IMR-90 (cell line): ENCODE data around the gene TSPEAR. TPM values are rescaled to one million over a fixed set of nuclear protein-coding genes. Genes with fewer than 3 reads are reported as not detected.

Experiments used
- ATAC-seq: fragments of 200-7000 bp; cut with Tn5 transposase; 2 replicates; pipeline ENCODE4 v1.9.1; 2020; ENCODE audit warnings: low read depth, mild to moderate bottlenecking, moderate library complexity
- BruUV-seq: library from RNA; stranded (reverse); fragments of 400-500 nt; replicated peaks from 2 replicates; lab custom pipeline; 2021; lab: Mats Ljungman, UMichigan
- CTCF ChIA-PET: fragments of 300-600 bp; formaldehyde crosslinking; extraction: SDS; loops from one replicate; lab custom pipeline; 2021; ENCODE audit warnings: antibody characterized with exemption; lab: Yijun Ruan, JAX
- POLR2A ChIA-PET: fragments of 300-600 bp; sonication (Branson Sonifier 250); formaldehyde crosslinking; loops from one replicate; lab custom pipeline; 2022; ENCODE audit warnings: antibody characterized with exemption; ENCODE audit not compliant: unreplicated experiment; lab: Charles Lee
- DNase-seq: peaks from one replicate; pipeline ENCODE4 v3.0.0; 2013
- H2AFZ ChIP-seq: replicated peaks from 2 replicates; pipeline ENCODE3; 2013; ENCODE audit warnings: low read length, mild to moderate bottlenecking; ENCODE audit not compliant: poor library complexity
- H2AK5ac ChIP-seq: 2 replicates; pipeline ENCODE4 v1.6.1; 2013; ENCODE audit warnings: low read depth, low read length, inconsistent platforms
- H2AK9ac ChIP-seq: replicated peaks from 2 replicates; pipeline ENCODE3; 2013; ENCODE audit warnings: mild to moderate bottlenecking, low read depth, low read length, moderate library complexity; ENCODE audit not compliant: poor library complexity
- H2BK120ac ChIP-seq: 2 replicates; pipeline ENCODE4 v1.6.1; 2013; ENCODE audit warnings: low read depth, low read length, inconsistent platforms
- H2BK15ac ChIP-seq: 3 replicates; pipeline ENCODE4 v1.6.1; 2013; ENCODE audit warnings: low read depth, low read length, inconsistent platforms
- H2BK20ac ChIP-seq: 2 replicates; pipeline ENCODE4 v1.6.1; 2013; ENCODE audit warnings: low read depth, mild to moderate bottlenecking, inconsistent platforms, low read length, moderate library complexity
- H2BK5ac ChIP-seq: 2 replicates; pipeline ENCODE4 v1.6.1; 2013; ENCODE audit warnings: mild to moderate bottlenecking, low read depth, low read length, inconsistent platforms; ENCODE audit not compliant: poor library complexity, severe bottlenecking
- H3K14ac ChIP-seq: replicated peaks from 2 replicates; pipeline ENCODE4 v1.6.1; 2013; ENCODE audit warnings: low read depth, low read length, inconsistent platforms
- H3K18ac ChIP-seq: 2 replicates; pipeline ENCODE4 v1.6.1; 2013; ENCODE audit warnings: low read depth, low read length, control low read depth
- H3K23ac ChIP-seq: 2 replicates; pipeline ENCODE4 v1.6.1; 2013; ENCODE audit warnings: low read depth, low read length, inconsistent platforms
- H3K27ac ChIP-seq: 2 replicates; pipeline ENCODE4 v1.5.1; 2013; ENCODE audit warnings: mild to moderate bottlenecking, control low read depth, low read length; ENCODE audit not compliant: insufficient read depth
- H3K27me3 ChIP-seq: 2 replicates; pipeline ENCODE4 v1.6.1; 2013; ENCODE audit warnings: low read length; ENCODE audit not compliant: control insufficient read depth, insufficient read depth
- H3K36me3 ChIP-seq: 2 replicates; pipeline ENCODE4 v1.6.1; 2013; ENCODE audit warnings: low read length, mixed read lengths; ENCODE audit not compliant: control insufficient read depth, insufficient read depth
- H3K4ac ChIP-seq: 2 replicates; pipeline ENCODE4 v1.6.1; 2013; ENCODE audit warnings: low read depth, low read length, inconsistent platforms
- H3K4me1 ChIP-seq: 2 replicates; pipeline ENCODE4 v1.6.1; 2013; ENCODE audit warnings: low read length, mixed read lengths; ENCODE audit not compliant: control insufficient read depth, insufficient read depth
- H3K4me2 ChIP-seq: 2 replicates; pipeline ENCODE4 v1.6.1; 2013; ENCODE audit warnings: low read depth, mild to moderate bottlenecking, control low read depth, low read length, moderate library complexity
- H3K4me3 ChIP-seq: 2 replicates; pipeline ENCODE4 v1.5.1; 2013; ENCODE audit warnings: low read depth, mild to moderate bottlenecking, control low read depth, low read length, moderate library complexity; ENCODE audit not compliant: insufficient read depth
- H3K56ac ChIP-seq: 2 replicates; pipeline ENCODE4 v1.6.1; 2013; ENCODE audit warnings: low read length, inconsistent platforms; ENCODE audit not compliant: insufficient read depth; ENCODE audit errors: extremely low read depth
- H3K79me1 ChIP-seq, 2 experiments: 2 replicates each; pipeline ENCODE4 v1.6.1; 2013; ENCODE audit warnings: low read length in 2 of 2, inconsistent platforms in 1 of 2, low read depth in 1 of 2
- H3K9ac ChIP-seq: 2 replicates; pipeline ENCODE4 v1.6.1; 2013; ENCODE audit warnings: low read depth, low read length, control low read depth
- H3K9me1 ChIP-seq: 2 replicates; pipeline ENCODE4 v1.6.1; 2013; ENCODE audit warnings: low read length, inconsistent platforms; ENCODE audit not compliant: insufficient read depth
- H3K9me3 ChIP-seq: 2 replicates; pipeline ENCODE4 v1.6.1; 2013; ENCODE audit warnings: low read length; ENCODE audit not compliant: control insufficient read depth, insufficient read depth
- H4K20me1 ChIP-seq: 2 replicates; pipeline ENCODE4 v1.6.1; 2013; ENCODE audit warnings: low read length, inconsistent platforms; ENCODE audit not compliant: insufficient read depth
- H4K5ac ChIP-seq: 2 replicates; pipeline ENCODE4 v1.6.1; 2013; ENCODE audit warnings: mild to moderate bottlenecking, low read depth, low read length, control low read depth
- H4K8ac ChIP-seq, 2 experiments: 2 replicates each; pipeline ENCODE4 v1.6.1; 2013; ENCODE audit warnings: low read depth in 2 of 2, low read length in 2 of 2, control low read depth in 1 of 2, inconsistent platforms in 1 of 2
- H4K91ac ChIP-seq: 2 replicates; pipeline ENCODE4 v1.6.1; 2013; ENCODE audit warnings: low read depth, low read length, inconsistent platforms; ENCODE audit not compliant: insufficient read depth
- BHLHE40 ChIP-seq: fragments of 150-350 bp; IDR thresholded peaks from 2 replicates; pipeline ENCODE4 v1.6.1; 2016; ENCODE audit warnings: mild to moderate bottlenecking, low read depth, low read length
- CHD1 ChIP-seq: IDR thresholded peaks from 2 replicates; pipeline ENCODE4 v1.6.1; 2012; ENCODE audit warnings: low read depth, low read length, improper control_type of control experiment
- MAZ ChIP-seq: IDR thresholded peaks from 2 replicates; pipeline ENCODE4 v1.6.1; 2012; ENCODE audit warnings: low read depth, mild to moderate bottlenecking, low read length, improper control_type of control experiment, moderate library complexity, borderline replicate concordance
- POLR2A ChIP-seq: IDR thresholded peaks from 2 replicates; pipeline ENCODE4 v1.6.1; 2012; ENCODE audit warnings: mild to moderate bottlenecking, low read depth, low read length
- RCOR1 ChIP-seq: IDR thresholded peaks from 2 replicates; pipeline ENCODE4 v1.6.1; 2012; ENCODE audit warnings: mild to moderate bottlenecking, low read length, improper control_type of control experiment; ENCODE audit not compliant: insufficient replicate concordance
- RFX5 ChIP-seq: IDR thresholded peaks from 2 replicates; pipeline ENCODE4 v1.8.0; 2012; ENCODE audit warnings: low read depth, mild to moderate bottlenecking, low read length, moderate library complexity
- SMC3 ChIP-seq: fragments of 150-350 bp; IDR thresholded peaks from 2 replicates; pipeline ENCODE4 v1.6.1; 2016; ENCODE audit warnings: low read depth, mild to moderate bottlenecking, antibody characterized with exemption, low read length, moderate library complexity
- WGBS, 2 experiments: methylation state at CpG; one replicate each; pipeline versions ENCODE4 v1.1.5 to v1.1.7; 2013; ENCODE audit warnings: missing lambda C conversion rate in 2 of 2; ENCODE audit not compliant: insufficient read length in 1 of 2; ENCODE audit errors: extremely low coverage in 2 of 2; 5-methylcytosine and 5-hydroxymethylcytosine counted together
- dilution Hi-C: fragments of 300-500 bp; cut with HindIII; formaldehyde crosslinking; loops from one replicate; pipeline ENCODE4 v1.14.3; 2018; ENCODE audit warnings: low sequenced_read_pairs; ENCODE audit not compliant: unreplicated experiment
- in situ Hi-C: fragments of 300-500 bp; cut with MboI; formaldehyde crosslinking; loops from 3 replicates; pipeline ENCODE4 v1.14.3; 2019; ENCODE audit warnings: low sequenced_read_pairs, inconsistent platforms, mixed read lengths
- intact Hi-C: fragments of 100-400 bp; cut with micrococcal nuclease; formaldehyde crosslinking; loops from 2 replicates; pipeline ENCODE4 v1.10.0; 2022
- polyA plus RNA-seq, 3 experiments: library from polyadenylated mRNA; depleted of rRNA; stranded (reverse); fragments of >200 nt; gene quantifications; 2 replicates each; pipeline ENCODE4 v1.2.3, GENCODE V29; 2012; ENCODE audit warnings: low replicate concordance in 1 of 3
- total RNA-seq: library from RNA; depleted of rRNA; stranded (reverse); fragments of >200 nt; gene quantifications from 2 replicates; pipeline ENCODE4 v1.2.3, GENCODE V29; 2012
- TF ChIP-seq, protein P1 (sequence below): fragments of 150-350 bp; IDR thresholded peaks from 2 replicates; pipeline ENCODE4 v1.6.1; 2017; ENCODE audit warnings: mild to moderate bottlenecking, antibody characterized with exemption, low read length, low read depth

The TSPEAR gene
- total and polyA plus RNA-seq, 2 of the 4 experiments (the other 2 are of a cell fraction), result not detected

DNA sequence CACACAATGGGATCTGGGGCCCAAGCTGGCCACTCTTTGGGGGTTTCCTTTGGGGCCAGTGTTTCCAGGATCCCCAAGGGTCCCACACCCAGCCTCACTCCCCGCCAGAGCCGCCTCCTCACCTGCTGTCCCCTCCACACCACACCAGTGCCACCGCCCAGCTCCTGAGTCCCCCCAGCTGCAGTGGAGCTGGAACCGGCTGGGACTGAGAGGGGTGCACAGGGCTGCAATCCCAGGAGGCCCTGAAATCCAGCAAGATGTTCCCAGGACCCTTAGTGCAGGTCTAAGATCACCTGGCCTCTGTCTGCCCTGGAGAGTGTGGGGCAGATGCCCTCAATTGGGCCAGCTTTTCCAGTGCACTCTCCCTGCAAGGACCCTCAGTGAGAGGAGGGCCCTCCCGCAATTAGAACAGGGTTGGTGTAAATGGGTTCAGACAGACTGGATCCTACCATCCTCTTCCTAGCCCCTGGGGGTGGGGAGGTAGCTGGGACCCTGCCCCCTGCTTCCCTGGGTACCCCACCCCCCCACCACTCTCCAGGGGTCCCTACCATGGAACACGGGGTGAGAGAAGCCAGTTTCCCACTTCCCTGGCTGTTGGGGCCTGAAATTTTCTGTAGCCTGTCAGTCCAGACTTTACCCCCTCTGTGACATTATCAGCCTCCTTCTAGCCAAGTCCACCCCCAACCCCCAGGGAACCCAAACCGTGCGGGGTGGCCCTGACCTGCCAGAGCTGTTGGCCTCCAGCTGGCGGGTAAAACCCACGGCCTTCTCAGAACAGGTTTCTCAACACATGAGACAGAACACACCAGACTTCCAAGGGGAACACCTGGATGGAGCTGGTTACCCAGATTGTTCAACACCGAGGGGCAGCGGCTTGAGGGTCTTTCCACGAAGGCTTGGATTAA is 7.4 kb downstream of the TSPEAR start:
- Histone ChIP-seq H3K4ac (no peak overlapping the region), H2BK5ac (no peak overlapping the region), H3K4me3 (no peak overlapping the region), H3K56ac (no peak overlapping the region), H2BK20ac (no peak overlapping the region), H3K23ac (no peak overlapping the region), H3K79me1 (no peaks in the 10 kb centered on the region), H2BK15ac (no peak overlapping the region), H4K91ac (no peak overlapping the region), H3K18ac (no peak overlapping the region), H2AK9ac (no peak overlapping the region), H3K9ac (no peak overlapping the region), H2AFZ (no peak overlapping the region), H3K27me3 (peaks cover 71% of the 10 kb centered on the region), H3K4me2 (no peak overlapping the region), H3K36me3 (no peaks in the 10 kb centered on the region), H4K5ac (no peak overlapping the region), H3K27ac (no peak overlapping the region), H3K14ac (no peak overlapping the region), H3K4me1 (no peaks in the 10 kb centered on the region), H2AK5ac (no peak overlapping the region), H4K8ac (no peak overlapping the region), H3K9me1 (no peaks in the 10 kb centered on the region), H2BK120ac (no peak overlapping the region), H4K20me1 (no peaks in the 10 kb centered on the region), H3K9me3 (peaks cover 6% of the 10 kb centered on the region; the same call in 1 of the 2 replicates)
- DNase-seq (no peak), ATAC-seq (no peak)
- TF ChIP-seq CHD1 (no peak), MAZ (no peak), POLR2A (no peak), RFX5 (no peak), SMC3 (no peak), RCOR1 (no peak), BHLHE40 (no peak)
- TF ChIP-seq, protein P1, sequence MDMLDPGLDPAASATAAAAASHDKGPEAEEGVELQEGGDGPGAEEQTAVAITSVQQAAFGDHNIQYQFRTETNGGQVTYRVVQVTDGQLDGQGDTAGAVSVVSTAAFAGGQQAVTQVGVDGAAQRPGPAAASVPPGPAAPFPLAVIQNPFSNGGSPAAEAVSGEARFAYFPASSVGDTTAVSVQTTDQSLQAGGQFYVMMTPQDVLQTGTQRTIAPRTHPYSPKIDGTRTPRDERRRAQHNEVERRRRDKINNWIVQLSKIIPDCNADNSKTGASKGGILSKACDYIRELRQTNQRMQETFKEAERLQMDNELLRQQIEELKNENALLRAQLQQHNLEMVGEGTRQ, result no peak
- ChIA-PET POLR2A (no interaction called here), CTCF (no interaction called here)
- 24% methylated on average over 6 of the region's 13 CpGs; no CpG with 5 or more reads in 1 of the 2 experiments for WGBS, 2 experiments
- intact Hi-C loops (no loop called here), in situ Hi-C loops (no loop called here), dilution Hi-C loops (no loop called here)
- BruUV-seq, result no TSS peak
